ENCODE measurements around the gene DTX2.
"Not testable (repeated sequence)": the region's sequence is repeated elsewhere in the genome, so short reads cannot be mapped to it uniquely, and the experiment has no call there.

DTX2 gene

GRCh38 chr7:76445577-76446008, 15.9 kb upstream of the DTX2 start:
- DNase-seq: not testable (repeated sequence)

GRCh38 chr7:76457017-76457416, 4.5 kb upstream of the DTX2 start:
- DNase-seq: not testable (repeated sequence)

- DNase-seq: not testable (repeated sequence)
Observed at GRCh38 chr7:76458504-76458903, 3.0 kb upstream of the DTX2 start.

GRCh38 chr7:76460767-76461166, 742 bp upstream of the DTX2 start:
- not testable (repeated sequence) for DNase-seq

- not testable (repeated sequence) for DNase-seq
Observed at GRCh38 chr7:76462271-76462882, 868 bp downstream of the DTX2 start.

GRCh38 chr7:76464959-76465358, 3.5 kb downstream of the DTX2 start:
- not testable (repeated sequence) for DNase-seq

- not testable (repeated sequence) for DNase-seq
Observed at GRCh38 chr7:76465950-76466349, 4.4 kb downstream of the DTX2 start.

- DNase-seq: not testable (repeated sequence)
Observed at GRCh38 chr7:76467743-76468404, 6.4 kb downstream of the DTX2 start.

GRCh38 chr7:76471556-76472221, 10.2 kb downstream of the DTX2 start:
- peak; percentile 4 for DNase-seq

GRCh38 chr7:76473097-76473496, 11.6 kb downstream of the DTX2 start:
- not testable (repeated sequence) for DNase-seq

GRCh38 chr7:76476280-76476679, 14.8 kb downstream of the DTX2 start:
- DNase-seq: not testable (repeated sequence)

- DNase-seq: not testable (repeated sequence)
Observed at GRCh38 chr7:76476742-76477474, 15.4 kb downstream of the DTX2 start.

- not testable (repeated sequence) for DNase-seq
Observed at GRCh38 chr7:76479628-76480027, 18.1 kb downstream of the DTX2 start.

- peak; percentile 4 for DNase-seq
Observed at GRCh38 chr7:76480403-76481253, 19.1 kb downstream of the DTX2 start.

GRCh38 chr7:76482660-76483059, 21.2 kb downstream of the DTX2 start:
- DNase-seq: peak; percentile 7

- DNase-seq: peak; percentile 4
Observed at GRCh38 chr7:76483081-76483480, 21.6 kb downstream of the DTX2 start.

- not testable (repeated sequence) for DNase-seq
Observed at GRCh38 chr7:76484456-76484855, 22.9 kb downstream of the DTX2 start.

GRCh38 chr7:76485822-76486610, 24.5 kb downstream of the DTX2 start:
- DNase-seq: not testable (repeated sequence)

- DNase-seq: not testable (repeated sequence)
Observed at GRCh38 chr7:76486618-76487017, 25.1 kb downstream of the DTX2 start.

GRCh38 chr7:76487969-76488368, 26.5 kb downstream of the DTX2 start:
- not testable (repeated sequence) for DNase-seq

- not testable (repeated sequence) for DNase-seq
Observed at GRCh38 chr7:76492139-76492538, 30.6 kb downstream of the DTX2 start.
